Stimulated activated CD8-positive, alpha-beta memory T cell treated with anti-CD3 and anti-CD28 coated beads, Interleukin-2, amount 100 ng/mL, for 1 hour (primary cell): ENCODE data around the gene ZIC2.

ENCODE experiments used
- DNase-seq, 2 donors: peaks; one replicate each; pipeline ENCODE4 v3.0.0-alpha.2; 2020; ENCODE audit warnings: low read depth in 2 of 2

The ZIC2 gene

DNA sequence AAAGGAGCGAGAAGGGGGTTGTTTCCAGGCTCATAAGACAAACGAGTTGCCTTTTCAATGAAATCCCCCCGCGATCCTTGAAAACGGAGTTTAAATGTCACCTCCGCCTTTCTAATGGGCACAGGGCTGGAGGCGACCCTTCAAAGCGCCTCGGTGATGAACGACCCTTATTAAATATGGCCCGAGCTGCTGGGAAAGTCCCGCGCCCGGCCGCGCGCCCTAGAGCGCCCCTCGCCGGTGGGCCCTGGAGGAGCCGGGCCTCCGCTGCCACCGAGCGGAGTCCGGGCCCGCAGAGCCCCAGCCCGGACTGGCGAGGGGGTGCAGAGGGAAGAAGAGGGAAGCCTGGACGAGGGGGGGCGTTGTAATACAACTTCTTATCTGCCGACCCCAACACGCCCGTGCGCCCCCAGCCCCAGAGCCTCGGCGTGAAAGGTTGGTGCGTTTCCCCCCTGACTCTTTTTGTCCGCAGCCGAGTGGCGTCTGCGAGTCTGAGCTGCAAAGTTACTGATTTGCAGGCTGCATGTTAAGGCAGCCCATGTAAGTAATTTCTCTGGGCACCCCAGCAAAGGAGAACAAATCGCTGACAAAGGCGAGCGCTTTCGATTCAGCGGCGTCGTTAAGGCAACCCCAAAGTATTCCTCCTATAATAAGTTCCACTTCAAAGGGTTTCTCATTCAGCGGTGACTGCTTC, 21.9 kb upstream of the ZIC2 start:
- no peak for DNase-seq

DNA sequence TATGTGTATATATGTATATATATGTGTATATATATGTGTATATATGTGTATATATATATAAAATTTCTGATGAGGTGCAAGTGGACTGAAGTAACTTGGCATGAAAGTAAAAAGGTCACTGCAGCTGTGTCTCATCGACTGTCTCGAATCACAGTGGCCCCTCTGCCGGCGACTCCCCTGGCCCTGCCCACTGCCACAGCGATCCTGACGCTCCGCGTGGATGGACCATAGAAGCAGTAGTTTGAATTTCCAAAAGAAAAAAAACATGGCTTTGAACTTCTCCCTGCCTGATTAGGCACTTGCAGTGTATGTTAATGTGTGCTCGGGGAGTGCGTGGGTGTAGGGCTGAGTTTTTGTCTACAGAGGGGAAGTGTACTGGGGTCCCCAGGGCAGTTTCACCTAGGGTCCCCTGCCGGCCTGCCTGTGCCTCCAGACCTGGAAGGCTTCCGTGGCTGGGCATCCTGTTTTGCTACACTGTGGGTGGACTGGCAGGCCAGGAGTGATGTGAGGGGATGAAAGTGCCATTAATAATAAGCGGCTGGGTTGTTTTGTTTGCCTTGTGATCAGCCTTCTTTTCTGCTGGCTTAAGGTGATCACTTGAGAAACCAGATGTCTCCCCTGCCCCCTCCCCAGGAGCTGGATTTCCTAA, 20.8 kb upstream of the ZIC2 start:
- DNase-seq: no peak

DNA sequence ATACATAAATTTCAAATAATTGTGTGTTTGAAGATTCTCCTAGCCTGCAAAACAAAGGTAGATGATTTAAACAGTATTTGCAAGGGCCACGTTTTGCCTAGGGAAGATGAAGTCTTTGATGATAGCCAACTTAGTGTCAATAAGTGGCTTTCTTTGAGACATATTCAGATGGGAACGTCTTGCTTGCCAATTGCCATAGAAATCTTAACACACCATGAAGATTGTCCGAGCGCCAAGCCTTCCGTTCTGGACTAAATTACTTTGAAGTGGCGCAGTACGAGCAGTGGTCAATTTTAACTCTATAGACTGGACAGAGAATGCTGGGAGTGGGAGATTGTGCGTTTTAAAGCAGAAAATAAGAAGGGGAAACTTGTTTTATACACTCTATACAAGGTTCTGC, 19.9 kb upstream of the ZIC2 start:
- DNase-seq: no peak

DNA sequence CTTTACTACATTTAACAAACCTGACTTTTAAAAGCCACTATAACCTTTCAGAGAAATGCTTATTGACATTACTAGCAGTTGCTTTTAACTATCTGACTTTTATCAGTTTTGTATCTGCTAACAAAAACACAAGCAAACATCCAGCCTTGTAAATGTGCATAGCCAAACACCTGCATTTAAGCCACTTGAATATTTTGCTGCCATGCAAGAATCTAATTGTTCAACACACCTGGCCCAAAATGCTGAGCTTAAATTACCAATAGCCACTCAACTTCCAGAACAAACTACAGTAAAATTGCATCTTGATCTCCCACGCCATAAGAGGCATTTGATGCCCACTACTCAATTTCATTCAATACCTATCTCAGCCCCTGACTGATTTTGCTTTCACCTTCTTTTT, 19.3 kb upstream of the ZIC2 start:
- DNase-seq: no peak

DNA sequence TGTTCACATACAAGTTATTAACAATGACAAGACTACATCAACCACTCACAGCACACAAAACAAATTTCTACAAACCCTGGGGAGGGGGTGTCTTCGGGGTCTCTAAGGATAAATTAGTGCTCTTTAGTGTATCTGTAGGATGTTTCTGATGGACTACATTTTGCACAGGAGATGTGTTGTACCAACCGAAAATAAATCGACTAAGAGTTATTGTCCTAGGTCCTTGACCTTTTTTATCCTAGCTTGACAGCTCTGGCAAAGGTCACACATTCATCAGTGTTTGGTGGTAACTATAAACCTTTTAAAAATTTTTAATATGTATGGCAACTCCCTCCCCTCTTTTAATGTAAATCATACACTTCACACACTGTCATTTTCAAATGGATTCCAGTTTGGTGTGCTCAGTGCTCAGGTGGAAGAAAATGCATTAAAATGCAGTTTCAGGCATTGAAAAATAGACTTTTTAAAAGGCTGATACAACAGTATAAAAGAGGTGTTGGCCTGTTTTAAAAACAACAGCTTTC, 17.7 kb upstream of the ZIC2 start:
- DNase-seq: no peak

DNA sequence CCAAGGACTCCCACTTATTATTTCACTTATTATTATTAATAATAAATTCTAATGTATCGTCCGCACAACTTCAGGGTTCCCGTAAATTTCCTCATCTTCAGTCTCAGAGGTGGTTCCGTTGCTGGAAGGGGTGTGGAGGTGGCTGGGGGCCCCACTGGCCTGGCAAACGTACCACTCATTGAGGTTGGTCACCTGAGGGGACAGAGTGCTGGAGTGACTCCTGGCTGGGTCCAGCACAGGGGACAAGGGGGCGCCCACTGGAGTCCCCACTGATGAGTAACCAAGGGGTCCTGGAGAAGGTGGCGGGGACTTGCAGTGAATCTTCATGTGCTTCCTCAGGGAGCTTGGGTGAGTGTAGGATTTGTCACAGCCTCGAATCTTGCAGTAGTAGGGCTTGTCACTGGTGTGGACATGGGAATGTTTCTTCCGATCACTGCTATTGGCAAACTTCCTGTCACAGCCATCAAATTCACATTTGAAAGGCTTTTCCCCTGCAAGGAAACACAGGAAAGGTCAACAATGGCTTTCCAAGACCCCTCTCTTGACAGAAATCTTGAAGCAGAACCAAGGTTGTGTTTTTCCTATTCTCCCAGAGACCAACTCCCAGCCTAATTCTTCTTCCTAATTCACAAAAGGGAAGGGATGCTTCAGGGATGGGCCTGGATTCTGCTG, 16.1 kb upstream of the ZIC2 start:
- DNase-seq: no peak

DNA sequence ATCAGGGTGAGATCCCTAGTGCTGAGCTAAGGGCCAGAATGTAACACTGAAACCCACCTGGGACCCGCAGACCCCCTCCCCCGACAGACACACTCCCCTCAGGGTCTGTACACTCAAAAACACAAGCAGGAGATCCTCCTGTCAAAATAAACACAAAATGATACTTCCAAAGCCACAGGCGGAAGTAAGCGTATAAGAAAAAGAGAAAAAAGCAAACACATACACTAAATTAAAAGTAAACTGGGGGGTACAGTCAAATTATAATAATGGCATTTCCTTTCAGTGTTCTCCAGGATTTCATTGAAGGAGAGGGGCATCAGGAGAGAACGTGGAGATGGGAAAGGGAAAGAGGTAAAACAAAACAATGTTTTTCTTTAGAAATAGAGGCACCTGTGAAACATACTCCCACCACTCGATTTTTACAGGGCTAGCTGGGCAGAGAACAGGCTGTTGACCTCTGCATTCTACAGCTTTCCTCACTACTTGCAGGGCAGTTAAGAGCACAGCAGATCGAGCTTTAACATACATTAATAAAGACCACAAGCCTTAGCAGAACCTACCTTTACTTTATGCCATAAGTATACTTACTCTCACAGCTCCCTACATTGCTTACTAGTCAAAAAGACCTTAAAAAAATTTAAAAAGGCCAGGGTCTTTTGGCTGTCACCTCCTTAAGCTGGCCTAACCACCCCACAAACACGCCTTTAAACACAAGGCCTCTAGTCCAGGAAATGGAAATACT, 15.3 kb upstream of the ZIC2 start:
- no peak for DNase-seq

DNA sequence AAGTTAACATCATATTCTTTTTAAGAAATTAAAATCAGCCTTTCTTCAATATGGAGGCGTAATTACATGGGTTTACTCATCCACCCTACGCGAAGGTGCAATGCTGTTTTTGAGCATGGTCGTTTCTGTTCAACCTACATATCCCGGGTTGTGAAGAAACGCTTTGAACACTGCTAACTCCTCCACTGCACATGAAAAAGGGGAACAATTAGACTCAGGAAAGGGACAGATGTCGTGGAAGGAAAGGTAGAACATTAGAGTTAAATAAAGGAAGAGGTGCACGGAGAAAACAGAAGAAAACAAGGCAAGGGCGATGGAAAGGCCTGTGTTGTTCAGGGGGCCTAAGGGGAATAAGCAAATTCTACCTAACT, 14.1 kb upstream of the ZIC2 start:
- DNase-seq: no peak

DNA sequence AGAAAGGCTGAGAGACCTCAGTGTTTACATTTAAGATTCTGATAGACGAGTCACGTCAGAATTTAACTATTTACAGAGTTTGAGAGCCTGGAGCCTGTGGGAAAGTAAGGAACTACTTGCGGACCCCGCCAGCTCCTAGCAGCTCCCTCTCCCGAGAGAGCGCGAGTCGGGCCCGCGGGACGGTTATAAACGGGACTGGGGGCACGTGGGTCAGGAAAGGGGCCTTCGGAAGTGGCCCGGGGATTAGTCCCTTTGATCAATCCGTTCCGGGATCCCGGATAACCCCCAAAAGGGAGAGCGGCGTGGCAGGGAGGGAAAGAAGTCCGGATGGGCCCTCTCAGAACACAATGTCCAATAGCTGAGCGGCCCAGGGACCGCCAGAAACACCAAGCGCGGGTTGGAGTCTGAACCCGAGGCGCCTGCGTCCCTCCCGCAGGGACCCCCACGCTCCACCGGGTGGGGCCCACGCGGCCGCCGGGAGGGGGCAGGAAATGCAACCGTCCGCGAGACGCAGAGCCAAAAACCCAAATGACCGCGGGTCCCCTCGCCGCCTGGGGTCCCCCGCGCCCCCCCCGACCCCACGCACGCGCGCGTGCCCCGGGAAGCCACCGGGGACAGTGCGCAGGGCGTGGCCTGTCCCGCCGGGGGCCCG, 13.6 kb upstream of the ZIC2 start:
- DNase-seq: no peak

DNA sequence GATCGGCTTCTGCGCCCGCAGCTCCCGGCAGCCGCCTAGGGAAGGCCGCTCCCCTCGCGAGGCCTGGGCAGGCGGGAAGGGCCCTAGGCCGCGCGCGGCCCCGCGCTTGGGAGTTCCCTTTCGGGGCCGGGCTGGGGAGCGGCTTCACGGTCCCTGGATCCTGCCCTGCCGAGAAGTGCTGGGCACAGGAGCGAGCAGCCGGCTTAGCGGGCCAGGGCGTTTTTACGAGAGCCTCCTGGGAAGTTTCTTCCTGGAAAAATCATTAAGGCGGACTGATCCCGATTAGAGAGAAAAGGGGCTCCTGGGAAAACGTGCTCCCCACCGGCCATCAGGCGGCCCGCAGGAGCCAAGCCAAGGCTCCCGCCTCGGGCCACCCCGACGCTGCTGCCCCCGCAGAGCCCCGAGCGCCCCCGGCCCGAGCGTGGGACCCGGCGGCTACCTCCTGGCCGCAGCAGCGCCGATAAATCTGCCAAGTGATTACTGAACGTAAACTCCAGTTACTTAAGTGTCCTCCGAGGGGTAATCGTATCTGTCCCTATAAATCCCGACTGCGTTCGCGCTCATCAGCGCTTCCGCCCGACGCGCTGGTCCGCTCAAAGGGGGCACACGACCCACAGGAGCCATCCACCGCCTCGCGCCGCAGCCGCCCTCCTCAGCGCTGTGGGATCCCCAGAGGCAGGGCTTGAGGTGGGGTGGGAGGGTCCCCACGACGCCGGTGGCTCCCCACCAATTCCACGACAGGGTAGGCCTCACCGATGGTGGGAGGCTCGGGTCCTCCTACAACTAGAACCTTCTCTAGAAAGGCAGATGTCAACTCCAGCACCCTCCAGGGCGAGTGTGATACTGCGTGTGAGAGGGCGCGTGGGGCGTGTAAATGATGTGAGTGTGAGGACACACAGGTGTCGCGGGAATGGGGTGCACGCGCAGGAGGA, 12.8 kb upstream of the ZIC2 start:
- no peak for DNase-seq

DNA sequence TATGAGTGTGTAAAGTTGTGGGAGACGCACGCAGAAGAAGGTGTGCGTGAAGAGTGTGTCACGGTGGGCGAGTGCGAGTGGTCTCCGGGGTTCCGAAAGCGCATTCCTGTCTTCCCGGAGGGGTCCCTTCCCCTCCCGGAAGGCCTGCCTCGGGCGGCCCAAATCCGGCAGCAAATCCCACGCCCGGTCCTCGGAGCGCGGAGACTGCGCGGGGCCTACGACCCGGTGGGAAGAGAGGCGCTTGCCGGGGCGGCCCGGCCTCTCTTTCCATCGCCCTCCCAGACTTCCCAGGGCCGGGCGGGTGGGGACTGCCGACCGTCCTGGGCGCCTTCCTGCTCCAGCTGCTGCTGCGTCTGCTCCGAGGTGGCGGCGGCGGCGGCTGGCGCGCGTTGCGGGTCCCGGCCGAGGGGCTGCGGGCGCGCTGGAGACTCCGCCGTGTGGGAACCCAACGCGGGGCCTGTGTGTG, 12.1 kb upstream of the ZIC2 start:
- no peak for DNase-seq

DNA sequence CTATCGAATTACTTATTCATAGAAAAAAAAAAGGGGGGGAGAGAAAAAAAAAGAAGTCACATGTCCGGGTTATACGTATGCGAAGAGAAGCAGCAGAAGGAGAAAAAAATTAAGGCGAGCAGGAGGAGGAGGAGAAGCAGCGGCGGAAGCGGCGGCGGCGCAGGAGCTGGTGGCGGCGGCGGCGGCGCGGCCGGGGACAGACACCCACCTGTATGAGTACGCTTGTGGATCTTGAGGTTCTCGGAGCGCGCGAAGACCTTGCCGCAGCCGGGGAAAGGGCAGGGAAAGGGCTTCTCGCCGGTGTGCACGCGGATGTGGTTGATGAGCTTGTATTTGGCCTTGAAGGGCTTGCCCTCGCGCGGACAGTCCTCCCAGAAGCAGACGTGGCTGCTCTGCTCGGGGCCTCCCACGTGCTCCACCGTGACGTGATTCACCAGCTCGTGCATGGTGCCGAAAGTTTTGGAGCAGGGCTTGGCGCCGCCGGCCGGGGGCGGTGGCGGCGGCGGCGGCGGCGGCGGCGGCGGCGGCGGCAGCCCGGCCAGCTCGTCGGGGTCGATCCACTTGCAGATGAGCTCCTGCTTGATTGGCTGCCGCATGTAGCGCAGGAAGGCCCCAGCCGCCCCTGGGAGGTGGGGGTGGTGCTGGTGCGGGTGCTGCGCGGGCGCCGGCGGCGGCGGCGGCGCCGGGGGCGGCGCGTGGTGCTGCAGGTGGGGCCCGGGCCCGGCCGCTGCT, 11.5 kb upstream of the ZIC2 start:
- DNase-seq: no peak

DNA sequence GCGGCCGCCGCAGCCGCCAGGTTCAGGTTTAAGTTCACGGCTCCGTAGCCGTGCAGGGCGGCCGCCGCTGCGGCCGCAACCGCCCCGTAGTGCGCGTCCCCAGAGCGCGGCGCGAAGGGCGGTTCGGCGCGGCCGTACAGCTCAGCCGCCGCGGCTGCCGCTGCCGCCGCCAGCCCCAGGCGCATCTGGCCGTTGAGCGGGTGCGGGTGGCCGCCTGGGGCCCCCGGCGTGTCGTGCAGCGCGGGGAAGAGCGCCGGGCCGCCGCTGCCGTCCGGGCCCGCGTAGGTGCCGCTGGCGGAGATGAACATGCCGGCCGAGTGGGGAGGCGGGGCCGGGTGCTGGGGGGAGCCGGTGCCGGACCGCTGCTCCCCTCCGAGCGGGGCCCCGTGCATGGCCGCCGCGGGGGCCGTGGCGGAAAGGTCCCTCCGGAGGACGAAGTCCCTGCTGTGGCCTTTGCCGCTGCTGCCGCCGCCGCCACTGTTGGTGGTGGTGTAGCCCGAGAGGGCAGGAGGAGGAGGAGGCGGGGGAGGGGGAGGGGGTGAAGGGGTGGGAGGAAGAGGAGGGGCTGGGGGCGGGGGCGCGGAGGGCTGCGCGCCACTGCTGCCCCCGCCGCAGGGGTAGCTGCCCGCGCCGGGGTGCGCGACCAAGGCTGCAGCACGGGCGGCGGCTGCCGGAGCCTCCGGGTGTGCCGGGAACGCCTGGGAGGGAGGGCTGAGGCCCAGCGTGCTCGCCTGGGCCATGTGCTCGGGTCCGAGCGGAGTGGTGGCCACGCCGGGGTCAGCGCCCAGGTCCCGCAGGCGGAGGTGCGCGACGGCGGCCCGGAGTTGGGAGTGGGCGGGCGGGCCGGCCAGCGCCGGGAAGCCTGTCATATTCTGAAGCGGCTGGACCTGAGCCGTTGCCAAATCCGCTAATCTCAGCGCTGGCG, 10.7 kb upstream of the ZIC2 start:
- no peak for DNase-seq

DNA sequence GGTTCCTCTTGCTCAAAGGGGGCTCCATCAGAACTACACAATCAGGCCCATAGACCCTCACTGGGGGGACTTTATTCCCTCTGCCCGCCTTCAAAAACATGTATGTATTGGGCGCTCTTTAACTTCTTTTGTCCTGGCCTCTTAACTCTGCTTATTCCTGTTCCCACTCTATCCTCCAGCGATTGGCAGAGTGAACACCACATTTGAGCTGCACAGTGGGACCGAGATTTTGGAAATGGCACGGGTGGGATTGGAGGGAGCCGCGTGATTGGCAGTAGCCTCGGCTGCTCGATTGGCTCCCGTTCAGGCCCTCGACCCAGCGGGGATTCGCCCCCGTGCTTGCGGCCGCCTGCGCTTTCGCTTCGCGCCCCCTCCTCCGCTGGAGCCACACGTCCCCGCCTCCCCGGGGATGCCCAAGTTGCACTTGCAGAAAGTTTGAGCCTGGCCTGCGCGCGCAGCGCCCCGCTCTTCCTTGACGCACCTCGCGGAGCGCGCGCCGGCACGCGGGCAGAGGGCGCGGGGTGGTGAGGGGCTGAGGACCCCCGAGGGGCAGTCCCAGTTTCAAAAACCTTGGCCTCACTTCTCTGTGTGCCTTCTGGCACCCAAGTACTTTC, 9.9 kb upstream of the ZIC2 start, which contains the start of gene ZIC5:
Gene ZIC5, minus strand, starts transcription at position 192 of the 614 bp plus-strand sequence. Its CDS starts 164 bp downstream, at position 28.
- DNase-seq: no peak

DNA sequence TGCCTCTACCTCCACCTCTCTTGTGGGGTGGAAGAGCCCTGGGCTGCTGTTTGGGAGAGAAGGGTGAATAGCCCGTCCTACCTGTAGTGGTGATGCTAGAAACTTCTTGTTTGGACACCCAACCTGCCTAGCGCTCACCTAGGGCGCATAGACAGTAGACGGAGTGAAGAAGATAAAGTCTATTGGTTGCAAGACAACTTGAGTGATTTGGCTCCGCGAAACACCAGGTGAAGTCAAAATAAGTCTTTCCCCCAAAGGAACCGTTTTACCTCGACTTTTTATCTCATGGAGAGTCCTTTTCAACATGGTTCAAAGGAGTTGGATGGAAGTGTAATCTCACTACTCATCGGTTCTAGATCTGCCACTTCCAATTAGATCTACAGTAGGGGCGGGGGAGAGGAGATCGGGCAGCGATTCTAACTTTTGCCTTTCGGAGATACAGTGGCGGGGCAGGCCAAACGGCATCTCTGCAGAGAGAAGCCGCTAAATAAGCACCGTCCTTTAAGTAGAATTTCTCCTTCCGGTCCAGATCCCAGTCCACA, 9.3 kb upstream of the ZIC2 start:
- no peak for DNase-seq

DNA sequence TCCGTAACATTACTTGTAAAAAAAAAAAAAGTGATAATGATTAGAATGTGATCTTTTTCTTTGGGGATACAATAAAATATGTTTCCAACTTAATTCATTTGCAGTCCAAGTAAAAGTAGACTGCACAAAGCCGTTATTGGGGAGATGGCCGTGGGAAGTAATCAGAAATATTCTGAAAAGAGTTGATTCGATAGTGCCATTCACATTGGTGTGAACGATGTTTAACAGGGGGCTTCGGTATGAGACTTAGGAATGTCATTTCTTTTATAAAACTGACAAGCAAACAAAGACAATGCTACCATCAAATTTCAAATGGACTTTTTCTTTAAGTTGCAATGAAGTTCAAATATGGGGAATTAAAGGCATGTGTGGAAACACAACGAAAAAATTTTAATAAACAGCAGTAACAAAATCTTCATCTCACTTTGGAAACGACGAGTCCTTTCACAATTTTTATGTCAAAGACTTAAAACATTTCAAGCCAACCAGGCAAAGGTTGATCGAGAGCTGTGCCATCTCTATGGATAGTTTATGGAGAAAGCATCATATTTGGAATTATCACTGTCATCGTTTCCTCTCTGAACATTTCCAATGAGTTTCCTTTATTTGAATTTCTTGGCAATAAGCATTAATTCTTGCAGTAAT, 8.3 kb upstream of the ZIC2 start:
- no peak for DNase-seq

DNA sequence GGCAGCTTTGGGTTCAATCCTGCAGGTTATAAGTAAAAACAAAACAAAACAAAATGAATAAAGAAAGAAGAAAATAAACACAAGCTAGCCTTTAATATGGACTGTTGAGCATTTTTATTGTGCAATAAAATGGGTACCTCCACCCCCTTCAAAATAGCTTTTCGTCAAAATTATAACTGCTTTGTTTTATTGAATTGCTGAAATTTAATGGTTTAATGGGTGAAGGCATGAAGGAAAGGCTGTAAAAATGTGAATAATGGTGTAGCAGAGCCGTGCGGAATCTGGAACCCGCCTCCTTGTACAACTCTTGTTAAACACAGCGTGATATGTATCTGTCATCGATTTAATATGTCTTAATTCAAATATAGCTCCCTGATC, 7.8 kb upstream of the ZIC2 start:
- DNase-seq: no peak
